Duodenal mucosa (tissue), 2 donors: ENCODE results near the gene CCDC13.

Source experiments
- H3K27ac ChIP-seq: one replicate; pipeline ENCODE4 v1.7.0; 2013; ENCODE audit warnings: low read depth, low read length
- H3K27me3 ChIP-seq, 2 donors: one replicate each; pipeline ENCODE4 v1.7.0; 2013; ENCODE audit warnings: low read length in 2 of 2, control low read depth in 1 of 2; ENCODE audit not compliant: insufficient read depth in 2 of 2, control insufficient read depth in 1 of 2
- H3K36me3 ChIP-seq, 2 donors: one replicate each; pipeline ENCODE4 v1.7.0; 2013; ENCODE audit warnings: low read length in 2 of 2, control low read depth in 1 of 2; ENCODE audit not compliant: insufficient read depth in 2 of 2, control insufficient read depth in 1 of 2
- H3K4me1 ChIP-seq, 2 donors: one replicate each; pipeline ENCODE4 v1.7.0; 2013; ENCODE audit warnings: low read length in 2 of 2, control low read depth in 1 of 2; ENCODE audit not compliant: insufficient read depth in 2 of 2, control insufficient read depth in 1 of 2
- H3K4me3 ChIP-seq, 2 donors: one replicate each; pipeline ENCODE4 v1.7.0; 2013; ENCODE audit warnings: low read length in 2 of 2, low read depth in 1 of 2
- H3K9ac ChIP-seq, 2 donors: one replicate each; pipeline ENCODE4 v1.7.0; 2013; ENCODE audit warnings: low read length in 2 of 2, low read depth in 1 of 2
- H3K9me3 ChIP-seq, 2 donors: one replicate each; pipeline ENCODE4 v1.7.0; 2013; ENCODE audit warnings: low read length in 2 of 2, control low read depth in 1 of 2; ENCODE audit not compliant: control insufficient read depth in 1 of 2

CCDC13 gene

GRCh38 chr3:42730294-42730693, 42.8 kb downstream of the CCDC13 start:
- H3K4me1 ChIP-seq: no peaks in the 10 kb centered on the region
- no peaks in the 10 kb centered on the region for H3K36me3 ChIP-seq
- no peak overlapping the region for H3K9ac ChIP-seq
- H3K4me3 ChIP-seq: no peak overlapping the region
- no peaks in the 10 kb centered on the region for H3K9me3 ChIP-seq
- no peak overlapping the region for H3K27ac ChIP-seq
- H3K27me3 ChIP-seq: no peaks in the 10 kb centered on the region

GRCh38 chr3:42729404-42730145, 43.5 kb downstream of the CCDC13 start:
- H3K9ac ChIP-seq: no peak overlapping the region
- H3K27ac ChIP-seq: no peak overlapping the region

GRCh38 chr3:42728668-42729364, 44.2 kb downstream of the CCDC13 start:
- Histone ChIP-seq H3K4me1 (no peaks in the 10 kb centered on the region), H3K27ac (no peak overlapping the region)

More at GRCh38 chr3:42729404-42730145, 43.5 kb downstream of the CCDC13 start:
- H3K36me3 ChIP-seq: no peaks in the 10 kb centered on the region
- no peak overlapping the region for H3K4me3 ChIP-seq
- H3K4me1 ChIP-seq: no peaks in the 10 kb centered on the region
- no peaks in the 10 kb centered on the region for H3K9me3 ChIP-seq
- no peaks in the 10 kb centered on the region for H3K27me3 ChIP-seq

GRCh38 chr3:42728056-42728455, 45.0 kb downstream of the CCDC13 start:
- Histone ChIP-seq H3K4me3 (no peak overlapping the region), H3K4me1 (no peaks in the 10 kb centered on the region), H3K27me3 (no peaks in the 10 kb centered on the region), H3K27ac (no peak overlapping the region), H3K9me3 (no peaks in the 10 kb centered on the region), H3K9ac (no peak overlapping the region), H3K36me3 (no peaks in the 10 kb centered on the region)

More at GRCh38 chr3:42728668-42729364, 44.2 kb downstream of the CCDC13 start:
- Histone ChIP-seq H3K27me3 (no peaks in the 10 kb centered on the region), H3K9me3 (no peaks in the 10 kb centered on the region), H3K36me3 (no peaks in the 10 kb centered on the region), H3K4me3 (no peak overlapping the region), H3K9ac (no peak overlapping the region)

GRCh38 chr3:42725454-42725853, 47.6 kb downstream of the CCDC13 start:
- Histone ChIP-seq H3K27ac (no peak overlapping the region), H3K9me3 (no peaks in the 10 kb centered on the region), H3K9ac (no peak overlapping the region), H3K4me1 (no peaks in the 10 kb centered on the region), H3K27me3 (no peaks in the 10 kb centered on the region), H3K4me3 (no peak overlapping the region), H3K36me3 (no peaks in the 10 kb centered on the region)

- no peaks in the 10 kb centered on the region for H3K36me3 ChIP-seq
- no peak overlapping the region for H3K27ac ChIP-seq
- no peaks in the 10 kb centered on the region for H3K9me3 ChIP-seq
- no peak overlapping the region for H3K9ac ChIP-seq
- H3K4me3 ChIP-seq: no peak overlapping the region
- H3K27me3 ChIP-seq: no peaks in the 10 kb centered on the region
- H3K4me1 ChIP-seq: no peaks in the 10 kb centered on the region
Observed at GRCh38 chr3:42723219-42723618, 49.8 kb downstream of the CCDC13 start.
